Measurements from ENCODE around the gene VILL. TPM values are rescaled to one million over a fixed set of nuclear protein-coding genes. Genes with fewer than 3 reads are reported as not detected.

VILL gene
- total RNA-seq, 1 donor from 2014 or later, result 4.9 TPM

DNA sequence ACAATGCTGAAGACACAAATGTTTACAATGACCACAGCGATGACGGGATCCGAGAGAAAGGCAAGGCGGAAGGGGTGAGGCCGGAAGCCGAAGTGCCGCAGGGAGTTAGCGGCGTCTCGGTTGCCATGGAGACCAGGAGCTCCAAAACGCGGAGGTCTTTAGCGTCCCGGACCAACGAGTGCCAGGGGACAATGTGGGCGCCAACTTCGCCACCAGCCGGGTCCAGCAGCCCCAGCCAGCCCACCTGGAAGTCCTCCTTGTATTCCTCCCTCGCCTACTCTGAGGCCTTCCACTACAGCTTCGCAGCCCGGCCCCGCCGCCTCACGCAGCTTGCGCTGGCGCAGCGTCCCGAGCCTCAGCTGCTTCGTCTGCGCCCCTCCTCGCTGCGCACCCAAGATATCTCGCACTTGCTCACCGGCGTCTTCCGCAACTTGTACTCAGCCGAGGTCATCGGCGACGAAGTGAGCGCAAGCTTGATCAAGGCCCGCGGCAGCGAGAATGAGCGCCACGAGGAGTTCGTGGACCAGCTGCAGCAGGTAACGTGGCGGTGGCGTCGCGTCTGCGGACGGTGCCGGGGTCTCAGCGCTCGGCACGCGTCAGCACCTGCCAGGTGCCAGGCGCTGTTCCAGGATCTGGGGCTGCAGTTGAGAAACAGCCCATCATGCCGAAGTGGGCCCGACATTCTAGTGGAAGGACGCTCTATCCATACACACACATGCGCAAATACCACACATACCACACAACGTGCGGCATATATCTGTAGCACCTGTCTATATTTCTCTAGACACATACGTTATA is 48.7 kb downstream of the VILL start, which contains the start of gene DLEC1:
TSS of gene DLEC1 (plus strand) at position 108 of the 798 bp plus-strand sequence. CDS start at position 126, 18 bp downstream.
- H3K4me1 Mint-ChIP-seq, result peaks cover 16% of the 10 kb centered on the region
- TF ChIP-seq, protein P1, sequence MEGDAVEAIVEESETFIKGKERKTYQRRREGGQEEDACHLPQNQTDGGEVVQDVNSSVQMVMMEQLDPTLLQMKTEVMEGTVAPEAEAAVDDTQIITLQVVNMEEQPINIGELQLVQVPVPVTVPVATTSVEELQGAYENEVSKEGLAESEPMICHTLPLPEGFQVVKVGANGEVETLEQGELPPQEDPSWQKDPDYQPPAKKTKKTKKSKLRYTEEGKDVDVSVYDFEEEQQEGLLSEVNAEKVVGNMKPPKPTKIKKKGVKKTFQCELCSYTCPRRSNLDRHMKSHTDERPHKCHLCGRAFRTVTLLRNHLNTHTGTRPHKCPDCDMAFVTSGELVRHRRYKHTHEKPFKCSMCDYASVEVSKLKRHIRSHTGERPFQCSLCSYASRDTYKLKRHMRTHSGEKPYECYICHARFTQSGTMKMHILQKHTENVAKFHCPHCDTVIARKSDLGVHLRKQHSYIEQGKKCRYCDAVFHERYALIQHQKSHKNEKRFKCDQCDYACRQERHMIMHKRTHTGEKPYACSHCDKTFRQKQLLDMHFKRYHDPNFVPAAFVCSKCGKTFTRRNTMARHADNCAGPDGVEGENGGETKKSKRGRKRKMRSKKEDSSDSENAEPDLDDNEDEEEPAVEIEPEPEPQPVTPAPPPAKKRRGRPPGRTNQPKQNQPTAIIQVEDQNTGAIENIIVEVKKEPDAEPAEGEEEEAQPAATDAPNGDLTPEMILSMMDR (conservative IDR thresholded peaks at IDR 0.05), result no peak
- H3K36me3 Mint-ChIP-seq (ENCODE audit: low read depth), result no peaks in the 10 kb centered on the region
- peaks cover 33% of the 10 kb centered on the region for H3K27me3 Mint-ChIP-seq (ENCODE audit: low read depth)
- peak within 1 kb of the TSS; percentile 66 for H3K4me3 Mint-ChIP-seq
- H3K27ac Mint-ChIP-seq (ENCODE audit: unreplicated experiment), result no peak within 1 kb of the TSS
- H3K9me3 Mint-ChIP-seq, result no peaks in the 10 kb centered on the region
- peak; percentile 52 for DNase-seq (ENCODE audit: low read depth, low spot score)

DNA sequence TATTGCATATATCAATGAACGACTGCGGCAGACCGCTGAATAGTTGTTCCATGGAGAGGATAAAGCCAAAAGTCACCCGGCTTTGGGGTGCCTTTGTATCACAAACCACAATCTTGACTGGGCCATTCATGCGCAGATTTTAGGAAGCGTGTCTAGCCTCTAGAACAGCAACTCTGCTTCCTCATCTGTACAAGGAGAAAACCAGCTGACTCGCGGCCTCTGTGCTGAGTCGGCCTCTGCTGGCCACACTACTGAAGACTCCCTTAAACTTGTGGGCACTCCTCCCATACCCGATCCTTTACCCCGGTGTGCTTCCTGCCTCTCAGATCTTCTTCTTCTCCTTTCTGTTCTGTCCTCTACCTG is 49.3 kb downstream of the VILL start:
- no peaks in the 10 kb centered on the region for H3K36me3 Mint-ChIP-seq (ENCODE audit: low read depth)
- TF ChIP-seq, protein P1 (conservative IDR thresholded peaks at IDR 0.05), result no peak
- peaks cover 36% of the 10 kb centered on the region for H3K27me3 Mint-ChIP-seq (ENCODE audit: low read depth)
- no peak overlapping the region for H3K27ac Mint-ChIP-seq (ENCODE audit: unreplicated experiment)
- no peak for DNase-seq (ENCODE audit: low read depth, low spot score)
- no peaks in the 10 kb centered on the region for H3K9me3 Mint-ChIP-seq
- H3K4me3 Mint-ChIP-seq, result peak overlapping the region; percentile 66
- H3K4me1 Mint-ChIP-seq, result peaks cover 16% of the 10 kb centered on the region

DNA sequence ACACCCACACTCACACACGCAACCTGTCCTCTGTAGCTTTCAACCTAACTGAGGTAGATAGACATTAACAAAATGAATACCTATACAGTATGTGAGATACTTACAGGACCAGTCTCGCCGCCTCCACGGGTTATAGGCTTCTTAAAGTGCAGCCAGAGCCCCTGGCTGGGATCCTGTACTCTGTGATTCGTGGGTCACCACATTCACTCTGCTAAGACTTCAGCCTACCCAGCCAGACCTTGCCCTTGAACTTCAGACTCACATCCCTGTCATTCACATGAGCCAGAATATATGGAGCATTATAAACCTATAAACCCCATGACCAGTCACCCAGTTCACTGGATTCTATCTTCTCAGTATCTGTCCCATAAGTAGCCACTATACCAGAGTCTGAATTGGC is 49.8 kb downstream of the VILL start:
- Mint-ChIP-seq H3K27ac (ENCODE audit: unreplicated experiment) (no peak overlapping the region), H3K9me3 (no peaks in the 10 kb centered on the region), H3K4me1 (peaks cover 16% of the 10 kb centered on the region), H3K27me3 (ENCODE audit: low read depth) (peaks cover 36% of the 10 kb centered on the region), H3K4me3 (peak overlapping the region; percentile 66), H3K36me3 (ENCODE audit: low read depth) (no peaks in the 10 kb centered on the region)
- TF ChIP-seq, protein P1 (conservative IDR thresholded peaks at IDR 0.05), result no peak
- no peak for DNase-seq (ENCODE audit: low read depth, low spot score)

DNA sequence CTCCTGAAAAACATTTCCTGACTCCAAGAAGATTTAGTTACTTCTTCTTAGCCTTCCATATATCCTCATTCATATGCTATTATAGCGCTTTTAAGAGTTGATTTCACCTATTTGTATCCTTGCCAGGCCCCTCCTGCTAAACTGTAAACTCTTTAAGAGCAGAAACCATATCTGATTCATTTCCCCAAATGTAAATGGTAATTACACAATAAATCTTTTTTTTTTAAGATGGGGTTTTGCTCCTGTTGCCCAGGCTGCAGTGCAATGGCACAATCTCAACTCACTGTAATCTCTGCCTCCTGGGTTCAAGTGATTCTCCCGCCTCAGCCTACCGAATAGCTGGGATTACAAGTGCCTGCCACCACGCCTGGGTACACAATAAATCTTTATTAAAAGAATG is 52.9 kb downstream of the VILL start:
- Mint-ChIP-seq H3K4me3 (no peak overlapping the region), H3K4me1 (peaks cover 16% of the 10 kb centered on the region), H3K36me3 (ENCODE audit: low read depth) (no peaks in the 10 kb centered on the region), H3K27ac (ENCODE audit: unreplicated experiment) (no peak overlapping the region), H3K27me3 (ENCODE audit: low read depth) (peaks cover 33% of the 10 kb centered on the region), H3K9me3 (no peaks in the 10 kb centered on the region)
- no peak for DNase-seq (ENCODE audit: low read depth, low spot score)
- TF ChIP-seq, protein P1 (conservative IDR thresholded peaks at IDR 0.05), result no peak

DNA sequence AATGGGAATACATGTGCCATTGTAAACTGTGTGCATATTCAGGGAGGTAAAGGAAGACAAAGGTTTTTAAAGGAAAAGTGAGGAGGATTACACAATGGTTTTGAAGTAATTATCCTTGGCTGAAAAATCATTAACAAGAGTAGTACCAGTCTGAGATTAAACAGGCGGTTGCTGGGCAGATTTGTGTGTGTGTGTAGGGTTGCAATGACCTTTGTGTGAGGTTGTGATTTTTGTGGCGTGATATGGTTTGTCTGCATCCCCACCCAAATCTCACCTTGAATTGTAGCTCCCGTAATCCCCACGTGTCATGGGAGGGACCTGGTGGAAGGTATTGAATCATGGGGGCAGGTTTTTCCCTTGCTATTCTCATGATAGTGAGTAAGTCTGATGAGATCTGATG is 55.4 kb downstream of the VILL start:
- Mint-ChIP-seq H3K36me3 (ENCODE audit: low read depth) (no peaks in the 10 kb centered on the region), H3K4me1 (no peaks in the 10 kb centered on the region), H3K27ac (ENCODE audit: unreplicated experiment) (no peak overlapping the region), H3K4me3 (no peak overlapping the region), H3K9me3 (no peaks in the 10 kb centered on the region), H3K27me3 (ENCODE audit: low read depth) (peaks cover 13% of the 10 kb centered on the region)
- TF ChIP-seq, protein P1 (conservative IDR thresholded peaks at IDR 0.05), result no peak
- DNase-seq (ENCODE audit: low read depth, low spot score), result no peak
